NCI-H187 (cell line): ENCODE results near the gene SERPINE3.

Experiments
- DNase-seq, 2 experiments: peaks; one replicate each; lab custom pipeline; 2025; lab: John Stamatoyannopoulos, UW

Gene SERPINE3

GRCh38 chr13:51363625-51364024 lies 24.1 kb downstream of the SERPINE3 start:
- no peak for DNase-seq

DNA sequence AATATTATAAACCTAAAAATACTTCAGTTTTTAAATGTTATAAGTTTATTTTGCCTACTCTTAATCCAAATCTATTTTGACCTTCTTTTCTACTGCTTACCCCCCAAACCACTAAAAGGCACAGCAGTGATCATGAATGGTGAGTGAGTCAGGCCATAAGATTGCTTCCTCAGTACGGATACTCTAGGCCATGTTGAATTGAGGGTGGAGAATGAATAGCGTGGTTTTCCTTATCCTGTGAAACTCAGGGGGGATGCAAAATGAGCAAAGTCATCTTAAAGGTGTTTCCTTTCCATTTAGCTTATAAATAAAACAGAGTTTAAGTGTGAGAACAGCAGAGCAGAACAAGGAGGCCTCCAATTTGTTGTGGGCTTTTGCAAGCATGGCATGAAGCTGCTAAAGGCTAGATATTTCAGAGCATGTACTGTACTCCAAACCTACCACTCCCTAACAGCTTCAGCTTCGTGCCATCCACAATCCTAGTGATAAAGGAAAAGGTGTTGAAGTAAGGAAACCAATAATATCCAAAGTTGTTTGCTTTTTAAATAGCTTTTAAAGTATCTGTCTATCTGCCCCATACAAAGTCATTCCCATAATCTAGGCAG lies 25.0 kb downstream of the SERPINE3 start:
- DNase-seq = no peak

- no peak for DNase-seq
Measured at GRCh38 chr13:51370116-51370515, 30.6 kb downstream of the SERPINE3 start.

- DNase-seq = no peak
Measured at GRCh38 chr13:51370811-51371210, 31.3 kb downstream of the SERPINE3 start.

GRCh38 chr13:51371768-51372399 lies 32.4 kb downstream of the SERPINE3 start:
- no peak for DNase-seq

GRCh38 chr13:51373451-51373850 lies 34.0 kb downstream of the SERPINE3 start:
- DNase-seq = no peak

DNA sequence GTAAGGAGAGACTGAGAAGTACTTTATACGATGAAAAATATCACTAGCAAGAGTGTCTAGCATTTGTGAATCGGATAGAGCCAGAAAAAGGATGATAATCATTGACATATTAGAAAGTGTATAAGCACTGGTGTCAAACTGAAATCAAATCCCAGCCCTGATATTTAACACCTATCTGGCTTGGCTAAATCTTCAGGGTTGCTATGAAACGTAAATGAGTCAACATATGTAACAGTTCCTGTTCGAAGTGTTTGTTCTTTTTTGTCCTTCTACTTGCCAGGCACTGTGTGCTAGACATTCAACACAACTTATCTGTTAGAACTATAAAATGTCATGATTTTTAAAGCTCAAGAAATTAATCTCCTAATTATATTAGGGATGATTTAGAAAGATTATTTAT lies 40.8 kb downstream of the SERPINE3 start:
- DNase-seq = no peak

GRCh38 chr13:51385114-51385513 lies 45.6 kb downstream of the SERPINE3 start:
- DNase-seq = no peak

DNA sequence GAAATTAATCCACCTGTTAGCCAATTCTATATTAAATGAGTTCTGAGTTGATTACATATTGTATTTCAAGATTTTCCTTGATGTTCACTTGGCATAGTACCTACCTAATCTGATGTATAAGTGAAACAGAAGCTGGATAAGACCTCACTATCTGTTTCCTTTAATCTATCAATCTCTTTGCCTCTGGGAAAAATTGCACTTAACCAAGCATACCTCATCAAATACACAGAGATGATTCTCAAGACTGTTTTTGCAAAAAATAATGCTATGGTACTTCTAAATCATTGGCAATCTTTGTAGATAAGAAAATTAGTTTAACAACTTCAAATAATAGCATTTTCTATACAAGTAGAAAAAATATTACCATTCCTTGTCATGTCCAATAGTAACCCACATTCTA lies 55.2 kb downstream of the SERPINE3 start:
- DNase-seq = no peak

- no peak for DNase-seq
Measured at GRCh38 chr13:51396352-51396751, 56.9 kb downstream of the SERPINE3 start.

DNA sequence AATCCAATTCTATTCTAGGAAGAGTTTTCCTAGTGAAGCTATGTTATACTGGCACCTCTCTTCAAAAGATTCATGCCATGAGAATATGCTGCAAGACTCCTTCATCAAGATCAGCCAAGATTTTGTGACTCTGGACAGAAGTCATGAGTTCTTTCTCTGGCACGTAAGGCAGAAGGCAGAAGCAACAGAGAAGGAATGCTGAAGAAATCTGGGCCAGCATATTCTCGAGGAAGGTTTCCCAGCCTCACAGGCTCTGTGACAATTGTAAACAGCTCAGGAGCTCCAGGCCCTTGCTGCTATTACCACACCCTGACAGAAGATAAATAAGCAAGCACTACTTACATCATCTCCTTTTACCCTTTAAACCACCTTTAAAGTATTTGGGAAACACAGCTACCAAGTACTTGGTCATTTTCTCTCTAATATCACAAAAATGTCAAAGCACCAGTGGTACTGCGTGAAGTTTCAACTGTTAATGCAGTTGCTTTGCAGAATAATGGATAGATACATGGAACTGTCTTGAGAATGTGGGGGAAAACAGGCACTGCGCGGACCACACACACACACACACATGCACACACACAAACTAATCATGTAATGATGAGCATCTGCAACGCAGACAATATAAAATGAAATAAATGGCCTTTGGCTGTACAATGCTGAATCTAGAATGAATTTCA lies 57.9 kb downstream of the SERPINE3 start:
- DNase-seq = no peak

- DNase-seq = no peak
Measured at GRCh38 chr13:51405176-51405575, 65.7 kb downstream of the SERPINE3 start.

DNA sequence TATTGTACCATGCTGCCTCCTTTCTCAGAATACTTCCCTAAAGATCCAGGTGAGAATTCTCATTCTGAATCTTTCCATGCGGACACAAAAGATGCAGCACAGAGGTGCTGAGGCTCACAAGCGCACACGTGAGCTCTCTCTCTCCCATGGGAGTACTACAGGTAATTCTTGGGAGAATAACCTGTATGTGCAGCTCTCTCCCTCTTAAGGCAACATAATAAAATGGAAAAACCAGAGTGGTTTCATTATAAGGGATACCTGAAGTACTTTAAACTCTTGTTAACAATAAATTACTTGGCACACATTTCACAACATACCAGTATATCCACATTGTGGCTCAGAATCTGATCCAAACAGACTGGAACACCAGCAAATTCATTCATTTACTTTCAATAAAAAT lies 72.9 kb downstream of the SERPINE3 start:
- no peak for DNase-seq
